Fibroblast of the aortic adventitia (primary cell): ENCODE data around the gene OTULIN. TPM values are rescaled to one million over a fixed set of nuclear protein-coding genes. Genes with fewer than 3 reads are reported as not detected.

Experiments used
- DNase-seq: peaks from one replicate; pipeline ENCODE4 v3.0.0-alpha.2; 2010; ENCODE audit warnings: low read depth
- H3K4me3 ChIP-seq: 2 replicates; pipeline ENCODE4 v1.5.1; 2011; ENCODE audit warnings: low read depth, mild to moderate bottlenecking, control low read depth, low read length, moderate library complexity
- total RNA-seq: library from RNA; depleted of rRNA; stranded (reverse); fragments of >200 nt; gene quantifications from 2 replicates; pipeline ENCODE4 v1.2.3, GENCODE V29; 2012; ENCODE audit warnings: low replicate concordance
- TF ChIP-seq, protein P1 (sequence below): IDR thresholded peaks from 2 replicates; pipeline ENCODE4 v1.5.1; 2011; ENCODE audit warnings: mild to moderate bottlenecking, low read length, control low read depth, inconsistent platforms; ENCODE audit not compliant: insufficient read depth

Gene OTULIN
- total RNA-seq, 1 donor = 26.2 TPM

DNA sequence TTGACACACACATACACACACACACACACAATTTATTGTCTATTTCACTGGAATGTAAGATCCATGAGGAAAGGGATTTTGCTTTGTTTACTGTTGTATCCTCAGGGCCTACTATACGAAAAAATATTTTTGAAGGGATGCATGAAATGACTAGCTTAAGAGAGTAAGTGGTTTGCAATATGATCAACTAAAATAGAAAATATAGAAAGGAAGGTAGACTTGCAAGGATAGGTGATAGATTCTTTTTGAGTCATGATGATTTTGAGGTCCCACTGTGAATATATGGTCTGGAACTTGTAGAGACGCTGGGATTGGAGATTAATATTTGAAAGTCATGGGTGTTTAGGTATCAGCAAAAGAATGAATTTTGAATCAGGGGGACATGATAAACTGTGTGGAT lies 28.9 kb upstream of the OTULIN start:
- TF ChIP-seq, protein P1, sequence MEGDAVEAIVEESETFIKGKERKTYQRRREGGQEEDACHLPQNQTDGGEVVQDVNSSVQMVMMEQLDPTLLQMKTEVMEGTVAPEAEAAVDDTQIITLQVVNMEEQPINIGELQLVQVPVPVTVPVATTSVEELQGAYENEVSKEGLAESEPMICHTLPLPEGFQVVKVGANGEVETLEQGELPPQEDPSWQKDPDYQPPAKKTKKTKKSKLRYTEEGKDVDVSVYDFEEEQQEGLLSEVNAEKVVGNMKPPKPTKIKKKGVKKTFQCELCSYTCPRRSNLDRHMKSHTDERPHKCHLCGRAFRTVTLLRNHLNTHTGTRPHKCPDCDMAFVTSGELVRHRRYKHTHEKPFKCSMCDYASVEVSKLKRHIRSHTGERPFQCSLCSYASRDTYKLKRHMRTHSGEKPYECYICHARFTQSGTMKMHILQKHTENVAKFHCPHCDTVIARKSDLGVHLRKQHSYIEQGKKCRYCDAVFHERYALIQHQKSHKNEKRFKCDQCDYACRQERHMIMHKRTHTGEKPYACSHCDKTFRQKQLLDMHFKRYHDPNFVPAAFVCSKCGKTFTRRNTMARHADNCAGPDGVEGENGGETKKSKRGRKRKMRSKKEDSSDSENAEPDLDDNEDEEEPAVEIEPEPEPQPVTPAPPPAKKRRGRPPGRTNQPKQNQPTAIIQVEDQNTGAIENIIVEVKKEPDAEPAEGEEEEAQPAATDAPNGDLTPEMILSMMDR = no peak
- no peak for DNase-seq
- no peak overlapping the region for H3K4me3 ChIP-seq

DNA sequence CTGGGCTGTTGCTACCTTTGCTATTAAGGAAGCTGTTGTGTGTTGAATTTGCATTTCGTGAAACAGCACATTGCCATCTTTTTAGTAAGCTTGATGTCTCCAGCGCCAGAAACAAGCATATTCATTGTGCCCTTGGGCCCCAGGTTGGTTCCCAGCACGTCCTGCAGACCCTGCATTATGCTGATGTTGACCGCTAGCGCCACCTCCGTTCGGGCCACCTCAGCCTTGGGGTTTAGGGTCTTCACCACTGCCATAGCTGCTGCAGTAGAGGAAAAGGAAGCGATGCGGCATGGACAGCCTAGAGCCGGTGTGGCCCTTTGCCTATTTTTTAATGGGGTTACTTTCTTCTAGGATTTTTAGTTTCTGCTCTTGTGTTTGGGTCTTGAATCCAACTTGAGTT lies 23.8 kb upstream of the OTULIN start:
- DNase-seq = no peak
- TF ChIP-seq, protein P1 = no peak
- no peak overlapping the region for H3K4me3 ChIP-seq

DNA sequence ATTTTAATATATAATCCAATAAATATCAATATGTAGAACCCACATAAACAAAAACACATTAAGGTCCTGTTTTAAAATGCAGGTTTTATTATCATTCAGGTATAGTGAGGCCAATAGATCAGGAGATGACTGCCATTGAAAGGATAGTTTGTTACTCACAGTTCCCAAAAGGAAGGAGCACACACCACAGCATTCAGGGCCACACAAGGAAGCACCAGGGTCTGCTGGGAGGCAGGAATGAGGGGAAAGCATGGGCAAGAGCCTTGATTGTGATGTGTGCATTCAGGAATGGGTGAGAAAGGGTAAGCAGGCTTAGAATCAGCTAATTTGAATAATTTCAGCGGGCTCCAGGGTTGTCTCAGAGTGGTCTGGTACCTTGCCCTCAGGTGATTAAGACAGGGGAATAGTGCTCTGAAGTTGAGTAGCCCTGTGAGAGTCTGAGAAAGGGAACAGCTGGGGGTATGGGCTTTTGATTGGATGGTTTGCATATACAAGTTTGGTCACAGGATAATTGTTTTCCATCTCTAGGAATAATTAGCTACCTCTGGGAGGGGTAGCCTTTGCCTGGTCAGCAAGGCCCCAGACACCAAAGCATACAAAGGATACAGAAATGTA lies 19.8 kb upstream of the OTULIN start:
- H3K4me3 ChIP-seq = no peak overlapping the region
- TF ChIP-seq, protein P1 = no peak
- no peak for DNase-seq

DNA sequence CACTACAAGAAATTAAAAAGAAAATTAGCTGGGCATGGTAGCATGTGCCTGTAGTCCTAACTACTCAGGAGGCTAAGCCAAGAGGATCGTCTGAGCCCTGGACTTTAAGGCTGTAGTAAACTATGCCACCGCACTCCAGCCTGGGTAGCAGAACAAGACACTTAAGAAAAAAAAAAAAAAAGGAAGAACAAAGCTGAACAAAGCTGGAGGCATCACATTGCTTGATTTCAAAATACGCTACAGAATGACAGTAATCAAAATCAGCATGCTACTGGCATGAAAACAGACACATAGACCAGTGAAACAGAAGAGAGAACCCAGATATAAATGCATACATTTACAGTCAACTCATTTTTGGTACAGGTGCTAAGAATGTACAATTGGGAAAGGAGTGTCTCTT lies 14.5 kb upstream of the OTULIN start:
- H3K4me3 ChIP-seq = no peak overlapping the region
- TF ChIP-seq, protein P1 = no peak
- DNase-seq = no peak

DNA sequence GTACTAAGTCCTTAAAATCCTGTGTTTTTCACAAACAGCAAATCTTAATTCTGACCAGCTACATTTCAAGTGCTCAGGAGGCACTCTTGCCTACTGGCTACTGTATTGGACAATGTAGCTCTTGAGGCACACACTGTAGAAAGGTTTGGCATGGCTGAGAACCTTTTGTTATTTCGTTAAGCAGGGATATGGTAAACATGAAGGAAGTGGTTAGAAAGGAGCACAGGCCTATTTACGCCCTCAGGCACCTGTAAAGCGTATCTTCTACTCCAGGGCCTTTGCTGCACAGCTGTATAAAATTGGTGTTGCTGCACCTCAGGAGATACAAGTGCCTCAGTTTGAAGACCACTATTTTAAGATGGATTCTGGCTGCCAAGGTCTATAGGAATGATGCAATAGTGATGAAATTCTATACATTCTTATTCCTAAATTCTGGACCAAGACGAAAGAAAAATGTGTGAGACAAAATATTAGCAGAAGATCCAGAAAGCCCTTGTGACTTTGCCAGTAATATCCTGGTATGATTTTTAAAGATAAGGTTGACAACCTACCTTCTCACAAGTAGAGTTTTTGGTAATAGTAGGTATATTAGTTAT lies 9.3 kb upstream of the OTULIN start:
- H3K4me3 ChIP-seq = no peak overlapping the region
- TF ChIP-seq, protein P1 = no peak
- DNase-seq = no peak

DNA sequence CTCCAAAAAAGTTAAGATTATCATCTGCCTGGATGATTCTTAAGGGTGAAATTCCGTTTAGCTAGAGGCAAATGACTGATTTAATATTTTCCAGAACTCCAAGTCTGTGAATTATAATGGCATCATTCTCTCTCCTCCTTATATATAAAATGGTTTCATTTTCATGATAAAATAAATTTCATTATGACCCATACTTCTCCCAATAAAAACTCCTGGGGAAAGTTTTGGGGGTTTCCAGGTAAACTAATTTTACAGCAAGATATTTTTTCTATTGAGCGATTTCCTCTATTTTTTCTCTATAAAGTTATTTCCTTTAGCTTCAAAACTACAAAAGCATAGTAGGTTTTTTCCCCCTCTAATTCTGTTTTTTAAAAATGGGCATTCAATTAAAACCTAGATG lies 7.6 kb upstream of the OTULIN start:
- no peak overlapping the region for H3K4me3 ChIP-seq
- no peak for DNase-seq
- TF ChIP-seq, protein P1 = no peak
